BE2C (cell line): Measurements from ENCODE around the gene XKRX.

Experiments
- DNase-seq: peaks from one replicate; pipeline ENCODE4 v3.0.0-alpha.2; 2020
- H3K27me3 ChIP-seq: fragments of 250-450 bp; sonication (Bioruptor Pico); 2 replicates; pipeline ENCODE4 v1.5.1; 2020; ENCODE audit warnings: mild to moderate bottlenecking
- H3K36me3 ChIP-seq: fragments of 250-450 bp; sonication (Bioruptor Pico); 2 replicates; pipeline ENCODE4 v1.5.1; 2020; ENCODE audit warnings: mild to moderate bottlenecking
- H3K4me1 ChIP-seq: fragments of 250-450 bp; sonication (Bioruptor Pico); 2 replicates; pipeline ENCODE4 v1.5.1; 2020
- H3K4me3 ChIP-seq: 2 replicates; pipeline ENCODE4 v1.5.1; 2011; ENCODE audit warnings: low read depth, low read length
- H3K9me3 ChIP-seq: fragments of 250-450 bp; sonication (Bioruptor Pico); 2 replicates; pipeline ENCODE4 v1.5.1; 2020
- TF ChIP-seq, protein P1 (sequence below): IDR thresholded peaks from 2 replicates; pipeline ENCODE4 v1.5.1; 2012; ENCODE audit warnings: mild to moderate bottlenecking, low read depth, low read length

Gene XKRX

DNA sequence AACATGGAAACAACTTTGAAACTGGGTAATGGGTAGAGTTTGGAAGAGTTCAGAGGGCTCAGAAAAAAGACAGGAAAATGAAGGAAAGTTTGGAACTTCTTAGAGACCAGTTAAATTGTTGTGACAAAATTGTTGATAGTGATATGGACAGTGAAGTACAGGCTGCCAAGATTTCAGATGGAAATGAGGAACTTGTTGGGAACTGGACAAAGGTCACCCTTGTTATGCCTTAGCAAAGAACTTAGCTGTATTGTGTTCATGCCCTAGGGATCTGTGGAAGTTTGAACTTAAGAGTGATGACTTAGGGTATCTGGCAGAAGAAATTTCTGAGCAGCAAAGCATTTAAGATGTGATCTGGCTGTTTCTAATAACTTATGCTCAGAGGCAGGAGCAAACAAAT is 35.6 kb upstream of the XKRX start:
- Histone ChIP-seq H3K27me3 (no peaks in the 10 kb centered on the region), H3K4me1 (no peaks in the 10 kb centered on the region), H3K4me3 (no peak overlapping the region), H3K36me3 (no peaks in the 10 kb centered on the region), H3K9me3 (no peaks in the 10 kb centered on the region)
- TF ChIP-seq, protein P1, sequence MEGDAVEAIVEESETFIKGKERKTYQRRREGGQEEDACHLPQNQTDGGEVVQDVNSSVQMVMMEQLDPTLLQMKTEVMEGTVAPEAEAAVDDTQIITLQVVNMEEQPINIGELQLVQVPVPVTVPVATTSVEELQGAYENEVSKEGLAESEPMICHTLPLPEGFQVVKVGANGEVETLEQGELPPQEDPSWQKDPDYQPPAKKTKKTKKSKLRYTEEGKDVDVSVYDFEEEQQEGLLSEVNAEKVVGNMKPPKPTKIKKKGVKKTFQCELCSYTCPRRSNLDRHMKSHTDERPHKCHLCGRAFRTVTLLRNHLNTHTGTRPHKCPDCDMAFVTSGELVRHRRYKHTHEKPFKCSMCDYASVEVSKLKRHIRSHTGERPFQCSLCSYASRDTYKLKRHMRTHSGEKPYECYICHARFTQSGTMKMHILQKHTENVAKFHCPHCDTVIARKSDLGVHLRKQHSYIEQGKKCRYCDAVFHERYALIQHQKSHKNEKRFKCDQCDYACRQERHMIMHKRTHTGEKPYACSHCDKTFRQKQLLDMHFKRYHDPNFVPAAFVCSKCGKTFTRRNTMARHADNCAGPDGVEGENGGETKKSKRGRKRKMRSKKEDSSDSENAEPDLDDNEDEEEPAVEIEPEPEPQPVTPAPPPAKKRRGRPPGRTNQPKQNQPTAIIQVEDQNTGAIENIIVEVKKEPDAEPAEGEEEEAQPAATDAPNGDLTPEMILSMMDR, result no peak
- DNase-seq, result no peak

- TF ChIP-seq, protein P1, result no peak
- DNase-seq, result no peak
- H3K4me1 ChIP-seq, result no peaks in the 10 kb centered on the region
- no peaks in the 10 kb centered on the region for H3K27me3 ChIP-seq
- H3K4me3 ChIP-seq, result no peak overlapping the region
- H3K36me3 ChIP-seq, result no peaks in the 10 kb centered on the region
- H3K9me3 ChIP-seq, result no peaks in the 10 kb centered on the region
These were observed 34.1 kb upstream of the XKRX start for GRCh38 chrX:100962811-100963210.

DNA sequence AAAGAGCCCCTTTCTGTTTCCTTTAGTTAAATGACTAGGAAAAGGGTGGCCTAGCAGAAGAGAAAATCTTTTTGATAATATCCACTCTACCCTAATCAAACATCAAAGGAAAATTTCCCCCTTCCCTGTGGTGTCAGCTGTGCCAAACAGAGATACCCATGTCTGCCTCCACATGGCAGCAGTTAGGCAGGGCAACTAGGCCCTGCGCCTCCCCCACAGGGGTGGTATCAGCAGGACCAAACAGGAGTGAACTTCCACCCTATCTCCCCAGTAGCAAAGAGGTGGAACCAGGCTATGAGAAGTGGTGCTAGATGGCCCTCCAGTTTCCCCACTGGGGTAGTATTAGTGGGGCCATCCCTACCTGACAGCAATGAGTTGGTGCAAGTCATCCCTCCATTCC is 19.8 kb upstream of the XKRX start:
- DNase-seq, result no peak
- Histone ChIP-seq H3K27me3 (no peaks in the 10 kb centered on the region), H3K9me3 (no peaks in the 10 kb centered on the region), H3K4me1 (no peaks in the 10 kb centered on the region), H3K36me3 (no peaks in the 10 kb centered on the region), H3K4me3 (no peak overlapping the region)
- TF ChIP-seq, protein P1, result no peak

DNA sequence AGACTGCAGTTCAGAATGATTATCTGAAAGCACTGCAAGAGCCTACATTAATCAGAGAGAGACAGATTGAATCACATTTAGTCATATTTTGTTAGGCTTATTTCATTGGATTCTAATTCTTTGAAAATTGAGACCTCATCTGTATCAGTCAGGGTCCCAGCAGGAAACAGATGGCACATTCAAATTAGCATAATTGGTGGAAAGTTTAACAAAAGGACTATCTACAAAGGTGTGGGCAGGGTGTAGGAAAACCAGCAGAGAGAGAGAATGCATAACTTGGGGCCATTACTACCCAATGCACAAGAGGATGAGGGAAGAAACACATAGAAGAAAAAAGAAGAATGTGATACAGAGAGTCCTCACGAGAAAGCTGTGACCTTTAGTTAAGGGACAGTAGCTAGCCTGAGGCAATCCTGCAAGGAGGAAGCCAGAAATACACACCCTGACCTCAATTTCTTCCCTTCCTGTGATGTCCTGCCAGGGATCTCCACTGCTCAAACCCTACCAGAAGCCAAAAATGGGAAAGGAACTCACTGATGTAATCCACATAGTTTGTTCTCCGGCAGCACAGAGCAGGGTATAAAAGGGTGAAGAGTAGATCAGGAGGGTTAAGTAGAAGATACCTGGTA is 17.7 kb upstream of the XKRX start:
- Histone ChIP-seq H3K9me3 (no peaks in the 10 kb centered on the region), H3K36me3 (no peaks in the 10 kb centered on the region), H3K4me1 (no peaks in the 10 kb centered on the region), H3K27me3 (no peaks in the 10 kb centered on the region), H3K4me3 (no peak overlapping the region)
- TF ChIP-seq, protein P1, result no peak
- no peak for DNase-seq

- TF ChIP-seq, protein P1, result no peak
- Histone ChIP-seq H3K4me3 (no peak overlapping the region), H3K4me1 (no peaks in the 10 kb centered on the region), H3K9me3 (no peaks in the 10 kb centered on the region), H3K27me3 (no peaks in the 10 kb centered on the region), H3K36me3 (no peaks in the 10 kb centered on the region)
- DNase-seq, result no peak
These were observed 15.9 kb upstream of the XKRX start for GRCh38 chrX:100944601-100945000.

DNA sequence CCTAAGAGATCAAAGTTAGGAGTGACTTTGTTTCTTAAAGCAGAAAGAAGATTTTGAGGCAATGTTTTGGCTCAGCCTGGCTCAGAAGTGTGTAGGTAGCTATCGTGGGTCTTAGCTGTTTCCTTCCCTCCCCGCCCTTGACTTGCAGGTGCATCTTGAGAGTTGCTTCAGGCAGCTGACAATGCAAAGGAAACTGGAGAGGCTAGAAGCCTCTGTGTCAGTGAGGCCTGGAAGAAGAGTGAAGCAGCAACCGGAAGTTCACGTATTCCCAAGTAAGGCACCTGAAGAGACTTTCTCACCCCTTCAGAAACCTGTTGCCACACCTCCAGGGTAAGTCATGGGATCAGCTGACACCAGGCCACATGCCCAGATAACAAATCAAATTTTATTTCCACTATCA is 10.6 kb upstream of the XKRX start:
- no peaks in the 10 kb centered on the region for H3K9me3 ChIP-seq
- H3K36me3 ChIP-seq, result no peaks in the 10 kb centered on the region
- DNase-seq, result no peak
- TF ChIP-seq, protein P1, result no peak
- no peak overlapping the region for H3K4me3 ChIP-seq
- H3K4me1 ChIP-seq, result no peaks in the 10 kb centered on the region
- H3K27me3 ChIP-seq, result no peaks in the 10 kb centered on the region
